K562 (cell line): Measurements from ENCODE around the gene PLEKHG5. TPM values are rescaled to one million over a fixed set of nuclear protein-coding genes. Genes with fewer than 3 reads are reported as not detected.

Experiments
- CEBPG ChIP-seq, 3 experiments: fragments of 200-800 bp in 1 of 3; sonication (Bioruptor generic) in 1 of 3; sonication (generic) in 1 of 3; formaldehyde crosslinking in 1 of 3; IDR thresholded peaks in 2 of 3; conservative IDR thresholded peaks in 1 of 3; 2 replicates each; pipeline versions ENCODE4 v1.6.1 to v1.8.0; 2016 to 2022; ENCODE audit warnings: missing compliant biosample characterization in 2 of 3, missing genetic modification characterization in 2 of 3, mild to moderate bottlenecking in 1 of 3, missing genetic modification reagents in 1 of 3
- CHAMP1 ChIP-seq: fragments of 450-650 bp; IDR thresholded peaks from 2 replicates; pipeline ENCODE4 v1.6.1; 2016; ENCODE audit warnings: mild to moderate bottlenecking
- FOXK1 ChIP-seq: sonication (generic); formaldehyde crosslinking; IDR thresholded peaks from 2 replicates; pipeline ENCODE4 v1.8.0; 2022; ENCODE audit warnings: missing genetic modification reagents, mild to moderate bottlenecking, borderline replicate concordance
- HCFC1 ChIP-seq: IDR thresholded peaks from 2 replicates; pipeline ENCODE4 v1.6.1; 2012; ENCODE audit warnings: low read depth, low read length, improper control_type of control experiment
- MEF2D ChIP-seq: conservative IDR thresholded peaks from 2 replicates; pipeline ENCODE4 v1.6.1; 2016; ENCODE audit warnings: low read depth, missing genetic modification characterization, missing compliant biosample characterization
- MLX ChIP-seq, 2 experiments: fragments of 450-650 bp in 1 of 2; sonication (generic) in 1 of 2; formaldehyde crosslinking; conservative IDR thresholded peaks; 2 replicates each; pipeline versions ENCODE4 v1.4.0 to v1.8.1; 2020 to 2022; ENCODE audit warnings: mild to moderate bottlenecking in 1 of 2, missing genetic modification reagents in 1 of 2
- MTF1 ChIP-seq: fragments of 250-450 bp; sonication (Bioruptor Pico); IDR thresholded peaks from 2 replicates; pipeline ENCODE4 v1.9.0; 2021; ENCODE audit warnings: moderate library complexity, mild to moderate bottlenecking, inconsistent platforms, borderline replicate concordance
- SNRNP70 ChIP-seq: fragments of 200-400 bp; formaldehyde crosslinking; optimal IDR thresholded peaks from 2 replicates; pipeline ENCODE3; 2017; ENCODE audit warnings: low read depth, low read length
- SP2 ChIP-seq: IDR thresholded peaks from 2 replicates; pipeline ENCODE4 v1.6.1; 2011; ENCODE audit warnings: mild to moderate bottlenecking, low read depth, low read length, moderate library complexity; ENCODE audit not compliant: poor library complexity, severe bottlenecking; ENCODE audit errors: extremely low read depth
- THRA ChIP-seq: fragments of 450-650 bp; IDR thresholded peaks from 2 replicates; pipeline ENCODE4 v1.6.1; 2017; ENCODE audit warnings: mild to moderate bottlenecking, moderate library complexity
- VEZF1 ChIP-seq: fragments of 200-800 bp; sonication (Bioruptor generic); IDR thresholded peaks from 2 replicates; pipeline ENCODE4 v1.6.1; 2017; ENCODE audit warnings: missing genetic modification characterization, missing compliant biosample characterization
- ZNF263 ChIP-seq: sonication (generic); formaldehyde crosslinking; IDR thresholded peaks from 2 replicates; pipeline ENCODE4 v1.8.0; 2022; ENCODE audit warnings: mild to moderate bottlenecking, missing genetic modification reagents, borderline replicate concordance
- ZNF41 ChIP-seq: fragments of 250-450 bp; sonication (Bioruptor Pico); conservative IDR thresholded peaks from 2 replicates; pipeline ENCODE4 v1.4.0; 2020; ENCODE audit warnings: mild to moderate bottlenecking
- ZNF584 ChIP-seq: fragments of 200-800 bp; sonication (Bioruptor generic); IDR thresholded peaks from 2 replicates; pipeline ENCODE4 v1.6.1; 2016; ENCODE audit warnings: low read depth, mild to moderate bottlenecking, missing genetic modification characterization, missing compliant biosample characterization
- ZNF592 ChIP-seq: fragments of 450-650 bp; IDR thresholded peaks from 2 replicates; pipeline ENCODE4 v1.6.1; 2017; ENCODE audit warnings: antibody characterized with exemption, mild to moderate bottlenecking
- ZNF707 ChIP-seq: fragments of 250-450 bp; sonication (Bioruptor Pico); conservative IDR thresholded peaks from 2 replicates; pipeline ENCODE4 v1.8.0; 2022; ENCODE audit warnings: inconsistent platforms, mild to moderate bottlenecking, moderate library complexity
- polyA plus RNA-seq, 8 experiments: library from polyadenylated mRNA; depleted of rRNA in 4 of 8; stranded (reverse) in 5 of 8; unstranded in 3 of 8; fragments of >200 nt; fragmentation: Nextera tagmentation in 2 of 8; fragmentation: Illumina TruSeq in 1 of 8; extraction: Ambion mirVana in 2 of 8; extraction: Trizol in 1 of 8; gene quantifications; 2 replicates each; pipeline versions ENCODE4 v1.2.1 to v1.2.3, GENCODE V29; 2011 to 2014; ENCODE audit warnings: inconsistent platforms in 1 of 8, missing spikeins in 1 of 8
- total RNA-seq, 7 experiments: library from RNA; depleted of rRNA in 6 of 7; stranded (reverse); fragments of >200 nt in 6 of 7; fragmentation: Illumina TruSeq in 2 of 7; extraction: Trizol in 2 of 7; gene quantifications; 2 replicates each; pipeline versions ENCODE4 v1.2.1 to v1.2.3, GENCODE V29; 2011 to 2021; ENCODE audit warnings: low replicate concordance in 1 of 7

PLEKHG5 gene
- total and polyA plus RNA-seq, 9 of the 15 experiments (the other 6 are each of a cell fraction or from before 2014, with no cell fraction given), result 0.04 to 0.29 (median 0.09) TPM; not detected in 3

- TF ChIP-seq MLX (CRISPR knock-in tag; conservative IDR thresholded peaks at IDR 0.05), result 0 out of 4 replicates have a peak, but pooled peaks of 1 of the 2 experiments have one; percentile 28
- no peak for TF ChIP-seq ZNF584 (CRISPR knock-in tag)
- no peak for TF ChIP-seq ZNF592
- TF ChIP-seq ZNF41, result no peak
- TF ChIP-seq MEF2D, result no peak
- 0 out of 2 replicates have a peak, but pooled peaks have one; percentile 17 for TF ChIP-seq CEBPG (CRISPR knock-in tag; IDR thresholded peaks at IDR 0.05)
- TF ChIP-seq CEBPG (tag; conservative IDR thresholded peaks at IDR 0.05 in 1 of 2, IDR thresholded peaks at IDR 0.05 in 1 of 2), result no peak
- no peak for TF ChIP-seq VEZF1 (CRISPR knock-in tag)
- TF ChIP-seq HCFC1, result no peak
- TF ChIP-seq FOXK1 (CRISPR knock-in tag), result no peak
- no peak for TF ChIP-seq MTF1
- no peak for TF ChIP-seq CHAMP1
- no peak for TF ChIP-seq THRA
- no peak for TF ChIP-seq ZNF707 (CRISPR knock-in tag)
- no peak for TF ChIP-seq SP2
- no peak for TF ChIP-seq SNRNP70
- TF ChIP-seq ZNF263 (CRISPR knock-in tag), result no peak
Observed at GRCh38 chr1:6424000-6424565, 67.4 kb downstream of the PLEKHG5 start (continued).
